ENCODE data around the gene ZBED6.
A peak's percentile ranks its signal among the peaks of the same experiment; 100 is the strongest.

The ZBED6 gene

GRCh38 chr1:203794764-203795440 lies 521 bp upstream of the ZBED6 start:
- Histone ChIP-seq H3K4me2 (ENCODE audit: low read length) (peak overlapping the region; percentile 81), H3K9me3 (ENCODE audit: insufficient read depth, low read length) (no peaks in the 10 kb centered on the region), H3K9ac (ENCODE audit: low read length) (peak overlapping the region; percentile 96), H3K4me1 (ENCODE audit: low read length) (peaks cover 23% of the 10 kb centered on the region), H2AFZ (ENCODE audit: low read depth, low read length) (peak overlapping the region; percentile 85), H3K79me2 (ENCODE audit: low read length) (peaks cover 44% of the 10 kb centered on the region), H3K27me3 (ENCODE audit: low read depth, low read length) (no peaks in the 10 kb centered on the region), H3K4me3 (ENCODE audit: low read length) (peak overlapping the region; percentile 82), H3K27ac (ENCODE audit: low read length) (no peak overlapping the region), H4K20me1 (ENCODE audit: insufficient read depth, low read length) (peaks cover 34% of the 10 kb centered on the region), H3K36me3 (replicated peaks; ENCODE audit: low read depth, low read length) (peaks cover 34% of the 10 kb centered on the region)
- TF ChIP-seq EZH2phosphoT487 (IDR thresholded peaks at IDR 0.05; ENCODE audit: low read depth) (no peak), CTCF (IDR thresholded peaks at IDR 0.05; ENCODE audit: low read depth, low read length) (no peak)

GRCh38 chr1:203796236-203796605 lies 798 bp downstream of the ZBED6 start:
- H4K20me1 ChIP-seq (ENCODE audit: insufficient read depth, low read length), result peaks cover 45% of the 10 kb centered on the region
- no peaks in the 10 kb centered on the region for H3K27me3 ChIP-seq (ENCODE audit: low read depth, low read length)
- H3K4me1 ChIP-seq (ENCODE audit: low read length), result peaks cover 23% of the 10 kb centered on the region
- peak overlapping the region; percentile 84 for H3K27ac ChIP-seq (ENCODE audit: low read length)
- peak overlapping the region; percentile 96 for H3K9ac ChIP-seq (ENCODE audit: low read length)
- H2AFZ ChIP-seq (ENCODE audit: low read depth, low read length), result no peak overlapping the region
- peak overlapping the region; percentile 83 for H3K4me2 ChIP-seq (ENCODE audit: low read length)
- peaks cover 37% of the 10 kb centered on the region for H3K36me3 ChIP-seq (replicated peaks; ENCODE audit: low read depth, low read length)
- H3K79me2 ChIP-seq (ENCODE audit: low read length), result peaks cover 57% of the 10 kb centered on the region
- H3K4me3 ChIP-seq (ENCODE audit: low read length), result peak overlapping the region; percentile 82
- no peaks in the 10 kb centered on the region for H3K9me3 ChIP-seq (ENCODE audit: insufficient read depth, low read length)
- TF ChIP-seq EZH2phosphoT487 (IDR thresholded peaks at IDR 0.05; ENCODE audit: low read depth), result no peak
- TF ChIP-seq CTCF (IDR thresholded peaks at IDR 0.05; ENCODE audit: low read depth, low read length), result no peak

- Histone ChIP-seq H3K36me3 (replicated peaks; ENCODE audit: low read depth, low read length) (peaks cover 42% of the 10 kb centered on the region), H3K27me3 (ENCODE audit: low read depth, low read length) (no peaks in the 10 kb centered on the region), H3K4me1 (ENCODE audit: low read length) (peaks cover 23% of the 10 kb centered on the region), H4K20me1 (ENCODE audit: insufficient read depth, low read length) (peaks cover 55% of the 10 kb centered on the region), H2AFZ (ENCODE audit: low read depth, low read length) (no peak overlapping the region), H3K79me2 (ENCODE audit: low read length) (peaks cover 67% of the 10 kb centered on the region), H3K4me2 (ENCODE audit: low read length) (peak overlapping the region; percentile 83), H3K4me3 (ENCODE audit: low read length) (peak overlapping the region; percentile 82), H3K9ac (ENCODE audit: low read length) (no peak overlapping the region), H3K27ac (ENCODE audit: low read length) (no peak overlapping the region), H3K9me3 (ENCODE audit: insufficient read depth, low read length) (no peaks in the 10 kb centered on the region)
- TF ChIP-seq EZH2phosphoT487 (IDR thresholded peaks at IDR 0.05; ENCODE audit: low read depth) (no peak), CTCF (IDR thresholded peaks at IDR 0.05; ENCODE audit: low read depth, low read length) (no peak)
These were observed 1.8 kb downstream of the ZBED6 start for GRCh38 chr1:203797216-203797615.

GRCh38 chr1:203797948-203798655 lies 2.7 kb downstream of the ZBED6 start:
- H4K20me1 ChIP-seq (ENCODE audit: insufficient read depth, low read length), result peaks cover 55% of the 10 kb centered on the region
- H3K4me1 ChIP-seq (ENCODE audit: low read length), result peaks cover 23% of the 10 kb centered on the region
- no peak overlapping the region for H3K27ac ChIP-seq (ENCODE audit: low read length)
- H3K4me3 ChIP-seq (ENCODE audit: low read length), result no peak overlapping the region
- peaks cover 42% of the 10 kb centered on the region for H3K36me3 ChIP-seq (replicated peaks; ENCODE audit: low read depth, low read length)
- H3K27me3 ChIP-seq (ENCODE audit: low read depth, low read length), result no peaks in the 10 kb centered on the region
- H3K4me2 ChIP-seq (ENCODE audit: low read length), result no peak overlapping the region
- no peak overlapping the region for H3K9ac ChIP-seq (ENCODE audit: low read length)
- H3K79me2 ChIP-seq (ENCODE audit: low read length), result peaks cover 76% of the 10 kb centered on the region
- H2AFZ ChIP-seq (ENCODE audit: low read depth, low read length), result no peak overlapping the region
- TF ChIP-seq CTCF (IDR thresholded peaks at IDR 0.05; ENCODE audit: low read depth, low read length) (no peak), EZH2phosphoT487 (IDR thresholded peaks at IDR 0.05; ENCODE audit: low read depth) (no peak)
- no peaks in the 10 kb centered on the region for H3K9me3 ChIP-seq (ENCODE audit: insufficient read depth, low read length)
